Mesenchymal stem cell (in vitro differentiated cells and primary cell): ENCODE measurements around the gene ARIH1.
"Not testable (repeated sequence)": the region's sequence is repeated elsewhere in the genome, so short reads cannot be mapped to it uniquely, and the experiment has no call there.

Experiments
- DNase-seq: peaks from one replicate; pipeline ENCODE4 v3.0.0-alpha.2; 2013
- H2AFZ ChIP-seq: one replicate; pipeline ENCODE4 v1.6.1; 2013; ENCODE audit warnings: low read depth, mild to moderate bottlenecking, control low read depth, inconsistent platforms, low read length, moderate library complexity
- H2AK5ac ChIP-seq: 2 replicates; pipeline ENCODE4 v1.6.1; 2013; ENCODE audit warnings: low read length, moderate library complexity, mild to moderate bottlenecking, inconsistent platforms; ENCODE audit not compliant: severe bottlenecking
- H2BK120ac ChIP-seq: one replicate; pipeline ENCODE4 v1.6.1; 2013; ENCODE audit warnings: low read depth, mild to moderate bottlenecking, inconsistent platforms, low read length, moderate library complexity
- H2BK12ac ChIP-seq, 2 experiments: one replicate each; pipeline ENCODE4 v1.6.1; 2013; ENCODE audit warnings: inconsistent platforms in 2 of 2, low read length in 2 of 2, mild to moderate bottlenecking in 2 of 2, moderate library complexity in 2 of 2, control low read depth in 1 of 2
- H2BK15ac ChIP-seq: one replicate; pipeline ENCODE4 v1.6.1; 2013; ENCODE audit warnings: mild to moderate bottlenecking, low read depth, inconsistent platforms; ENCODE audit not compliant: poor library complexity, severe bottlenecking
- H2BK5ac ChIP-seq: 2 replicates; pipeline ENCODE4 v1.6.1; 2013; ENCODE audit warnings: low read depth, mild to moderate bottlenecking, low read length, control low read depth, inconsistent platforms; ENCODE audit not compliant: poor library complexity, severe bottlenecking
- H3K14ac ChIP-seq, 2 experiments: one replicate each; pipeline ENCODE4 v1.6.1; 2013; ENCODE audit warnings: inconsistent platforms in 2 of 2, low read length in 2 of 2, control low read depth in 1 of 2, mild to moderate bottlenecking in 1 of 2, moderate library complexity in 1 of 2
- H3K18ac ChIP-seq, 2 experiments: one replicate each; pipeline ENCODE4 v1.6.1; 2013; ENCODE audit warnings: inconsistent platforms in 2 of 2, low read length in 2 of 2, control low read depth in 1 of 2, low read depth in 1 of 2, mild to moderate bottlenecking in 1 of 2
- H3K23ac ChIP-seq, 2 experiments: one replicate each; pipeline ENCODE4 v1.6.1; 2013; ENCODE audit warnings: inconsistent platforms in 2 of 2, low read length in 2 of 2, mild to moderate bottlenecking in 2 of 2, moderate library complexity in 2 of 2, control low read depth in 1 of 2
- H3K27ac ChIP-seq: 2 replicates; pipeline ENCODE4 v1.5.1; 2013; ENCODE audit warnings: mild to moderate bottlenecking, moderate library complexity, low read length, control low read depth, inconsistent platforms; ENCODE audit not compliant: poor library complexity, severe bottlenecking
- H3K27me3 ChIP-seq, 2 experiments: 2 replicates each; pipeline versions ENCODE4 v1.6.1 to v1.7.0; 2013; ENCODE audit warnings: low read length in 2 of 2, mild to moderate bottlenecking in 2 of 2, moderate library complexity in 2 of 2, control low read depth in 1 of 2, inconsistent platforms in 1 of 2; ENCODE audit not compliant: control insufficient read depth in 1 of 2, insufficient read depth in 1 of 2
- H3K36me3 ChIP-seq, 2 experiments: 2 replicates each; pipeline versions ENCODE4 v1.6.1 to v1.7.0; 2013; ENCODE audit warnings: low read length in 2 of 2, control low read depth in 1 of 2, inconsistent platforms in 1 of 2, low read depth in 1 of 2, mild to moderate bottlenecking in 1 of 2; ENCODE audit not compliant: insufficient read depth in 2 of 2, control insufficient read depth in 1 of 2
- H3K4ac ChIP-seq, 2 experiments: one replicate each; pipeline ENCODE4 v1.6.1; 2013; ENCODE audit warnings: inconsistent platforms in 2 of 2, low read length in 2 of 2, mild to moderate bottlenecking in 2 of 2, moderate library complexity in 2 of 2, control low read depth in 1 of 2, low read depth in 1 of 2
- H3K4me1 ChIP-seq: 2 replicates; pipeline ENCODE4 v1.6.1; 2013; ENCODE audit warnings: low read depth, low read length, control low read depth; ENCODE audit not compliant: control insufficient read depth, insufficient read depth
- H3K4me2 ChIP-seq: 2 replicates; pipeline ENCODE4 v1.6.1; 2013; ENCODE audit warnings: low read length, mild to moderate bottlenecking, inconsistent platforms; ENCODE audit not compliant: poor library complexity, severe bottlenecking
- H3K4me3 ChIP-seq, 2 experiments: 2 replicates each; pipeline versions ENCODE4 v1.5.1 to v1.7.0; 2013; ENCODE audit warnings: low read length in 2 of 2, mild to moderate bottlenecking in 2 of 2, control low read depth in 1 of 2, low read depth in 1 of 2; ENCODE audit not compliant: insufficient read depth in 1 of 2
- H3K79me1 ChIP-seq: replicated peaks from 2 replicates; pipeline ENCODE4 v1.6.1; 2013; ENCODE audit warnings: mild to moderate bottlenecking, control low read depth, low read length, inconsistent platforms; ENCODE audit not compliant: poor library complexity, severe bottlenecking
- H3K9ac ChIP-seq: 2 replicates; pipeline ENCODE4 v1.7.0; 2013; ENCODE audit warnings: mild to moderate bottlenecking, low read length, moderate library complexity
- H3K9me3 ChIP-seq: 2 replicates; pipeline ENCODE4 v1.7.0; 2013; ENCODE audit warnings: mild to moderate bottlenecking, low read length; ENCODE audit not compliant: control insufficient read depth
- H4K8ac ChIP-seq: one replicate; pipeline ENCODE4 v1.6.1; 2013; ENCODE audit warnings: inconsistent platforms, mild to moderate bottlenecking, low read length, moderate library complexity
- H4K91ac ChIP-seq: one replicate; pipeline ENCODE4 v1.6.1; 2013; ENCODE audit warnings: mild to moderate bottlenecking, low read length, inconsistent platforms
- WGBS: methylation state at CpG from one replicate; pipeline ENCODE4 v1.1.7; 2013; ENCODE audit warnings: mixed read lengths; 5-methylcytosine and 5-hydroxymethylcytosine counted together

Gene ARIH1

DNA sequence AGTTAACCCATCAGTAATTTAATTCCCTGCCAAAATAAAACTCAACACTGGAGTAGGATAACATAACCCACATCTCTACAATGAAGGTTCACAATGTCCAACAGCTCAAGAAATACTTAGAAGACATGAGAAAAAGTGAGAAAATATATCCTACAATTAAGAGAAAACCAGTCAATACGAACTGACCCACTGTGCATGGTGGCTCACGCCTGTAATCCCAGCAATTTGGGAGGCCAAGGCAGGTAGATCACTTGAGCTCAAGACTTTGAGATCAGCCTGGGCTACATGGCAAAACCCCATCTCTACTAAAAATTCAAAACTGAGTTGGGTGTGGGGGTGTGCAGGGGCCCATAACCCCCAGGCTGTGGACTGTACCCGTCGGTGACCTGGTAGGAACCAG lies 149.7 kb downstream of the ARIH1 start:
- not testable (repeated sequence) for H3K4ac ChIP-seq, H2AK5ac ChIP-seq, H2BK5ac ChIP-seq, H3K23ac ChIP-seq, H2BK15ac ChIP-seq, H3K79me1 ChIP-seq, H3K36me3 ChIP-seq, H4K91ac ChIP-seq, H3K4me2 ChIP-seq, H3K9ac ChIP-seq, H2BK120ac ChIP-seq, H3K14ac ChIP-seq, H3K27ac ChIP-seq, H4K8ac ChIP-seq, H2AFZ ChIP-seq, H3K9me3 ChIP-seq, H3K18ac ChIP-seq, H3K27me3 ChIP-seq, H3K4me1 ChIP-seq, DNase-seq, H3K4me3 ChIP-seq, H2BK12ac ChIP-seq
- WGBS, result 94% methylated on average over 4 of the region's 4 CpGs

DNA sequence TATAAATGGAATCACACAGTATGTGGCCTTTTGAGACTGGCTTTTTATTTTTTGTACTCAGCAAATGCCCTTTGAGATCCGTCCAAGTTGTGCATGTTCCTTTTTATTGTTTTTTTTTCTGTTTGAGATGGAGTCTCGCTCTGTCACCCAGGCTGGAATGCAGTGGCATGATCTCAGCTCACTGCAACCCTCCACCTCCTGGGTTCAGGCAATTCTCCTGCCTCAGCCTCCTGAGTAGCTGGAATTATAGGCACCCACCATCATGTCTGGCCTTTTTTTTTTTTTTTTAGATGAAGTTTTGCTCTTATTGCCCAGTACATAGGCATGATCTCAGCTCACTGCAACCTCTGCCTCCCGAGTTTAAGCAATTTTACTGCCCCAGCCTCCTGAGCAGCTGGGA lies 152.0 kb downstream of the ARIH1 start:
- not testable (repeated sequence) for H3K27ac ChIP-seq, H2BK15ac ChIP-seq, H4K8ac ChIP-seq, H3K9me3 ChIP-seq, H3K4me2 ChIP-seq, H2AFZ ChIP-seq, H2BK12ac ChIP-seq, H2BK120ac ChIP-seq, H3K14ac ChIP-seq, H2BK5ac ChIP-seq, H3K27me3 ChIP-seq, H3K79me1 ChIP-seq, H2AK5ac ChIP-seq, DNase-seq, H3K4ac ChIP-seq, H3K36me3 ChIP-seq, H4K91ac ChIP-seq, H3K4me3 ChIP-seq, H3K9ac ChIP-seq, H3K4me1 ChIP-seq, H3K23ac ChIP-seq, H3K18ac ChIP-seq
- WGBS, result 91% methylated on average over 3 of the region's 3 CpGs

DNA sequence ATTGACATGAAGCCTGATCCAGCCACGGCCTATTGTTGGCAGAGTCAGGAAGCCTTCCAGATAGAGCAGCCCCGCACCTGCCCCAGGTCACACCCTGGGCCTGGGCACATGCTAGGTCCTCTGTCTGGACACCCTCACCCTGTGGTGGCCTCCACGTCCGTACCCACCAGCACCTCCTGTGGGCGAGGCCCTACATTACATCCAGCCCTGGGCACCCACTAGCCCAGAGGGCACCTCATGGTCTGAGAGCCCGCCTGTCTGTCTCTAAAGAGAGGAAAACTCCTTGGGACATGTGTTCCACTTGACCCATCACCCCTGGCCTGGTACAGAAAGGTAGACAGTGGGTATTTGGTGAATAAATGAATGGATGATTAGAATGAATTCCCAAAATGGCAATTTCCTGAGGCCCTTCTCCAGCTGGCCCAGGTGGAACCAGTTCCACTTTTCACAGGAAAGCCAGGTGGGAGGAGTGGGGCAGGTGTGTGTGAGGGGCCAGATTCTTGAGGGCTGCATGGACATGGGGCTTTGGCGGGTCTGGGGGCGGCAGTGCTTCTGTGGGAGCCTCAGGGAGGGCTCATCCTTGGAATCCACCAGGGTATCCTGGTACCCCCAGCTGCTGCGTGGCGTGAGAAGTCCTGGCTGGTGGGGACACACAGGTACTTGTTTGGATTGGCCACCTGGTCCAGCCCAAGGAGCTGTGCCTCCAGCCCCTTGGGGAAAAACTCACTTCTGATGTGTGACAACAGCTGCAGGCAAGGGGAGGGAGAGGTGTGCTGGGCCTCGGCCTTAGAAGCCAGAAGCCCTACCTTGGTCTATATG lies 154.3 kb downstream of the ARIH1 start:
- H3K9me3 ChIP-seq, H2BK15ac ChIP-seq, H3K4me1 ChIP-seq, H3K4me3 ChIP-seq, H3K4ac ChIP-seq, H3K18ac ChIP-seq, H3K23ac ChIP-seq, H2BK12ac ChIP-seq, H3K4me2 ChIP-seq, H2AFZ ChIP-seq, H3K36me3 ChIP-seq, H3K27me3 ChIP-seq, H3K9ac ChIP-seq, DNase-seq, H3K27ac ChIP-seq, H2BK120ac ChIP-seq, H3K79me1 ChIP-seq, H4K8ac ChIP-seq, H3K14ac ChIP-seq, H4K91ac ChIP-seq, H2BK5ac ChIP-seq, H2AK5ac ChIP-seq: not testable (repeated sequence)
- 90% methylated on average over 10 of the region's 11 CpGs for WGBS

DNA sequence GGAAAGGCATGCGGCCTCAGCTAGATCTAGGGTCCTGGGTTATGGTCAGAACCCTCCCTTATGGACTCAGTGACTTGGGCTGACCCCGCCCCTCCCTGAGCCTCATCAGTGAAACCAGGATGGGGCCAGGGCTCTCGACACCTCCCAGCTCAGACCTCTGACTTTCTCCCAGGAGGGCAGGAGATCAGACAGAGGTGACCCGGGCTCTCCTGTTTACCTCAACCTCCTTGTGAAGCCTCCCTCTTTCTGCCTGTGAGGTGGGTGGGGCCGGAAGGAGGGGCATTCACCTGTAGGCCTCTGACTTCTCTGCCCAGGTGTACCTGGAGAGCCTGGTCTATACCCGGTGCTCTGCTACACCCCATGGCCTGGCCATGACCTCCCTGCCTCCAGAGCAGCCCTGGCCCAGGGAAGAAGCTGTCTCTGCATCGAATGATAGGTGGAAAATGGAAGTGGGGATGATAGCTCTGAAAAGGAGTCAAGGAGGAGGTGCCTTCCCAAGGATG lies 155.0 kb downstream of the ARIH1 start:
- not testable (repeated sequence) for H3K4me1 ChIP-seq, H3K27ac ChIP-seq, H2BK5ac ChIP-seq, H2BK12ac ChIP-seq, H3K4me2 ChIP-seq, H3K23ac ChIP-seq, H2BK15ac ChIP-seq, H2AK5ac ChIP-seq, H3K27me3 ChIP-seq, H3K9ac ChIP-seq, DNase-seq, H3K4me3 ChIP-seq, H3K4ac ChIP-seq, H3K14ac ChIP-seq, H3K9me3 ChIP-seq, H2BK120ac ChIP-seq, H3K36me3 ChIP-seq, H2AFZ ChIP-seq, H4K91ac ChIP-seq, H4K8ac ChIP-seq, H3K18ac ChIP-seq, H3K79me1 ChIP-seq
- WGBS, result 72% methylated on average over 7 of the region's 7 CpGs
